ENCODE data around the gene PPP1R3C. TPM values are rescaled to one million over a fixed set of nuclear protein-coding genes. Genes with fewer than 3 reads are reported as not detected.

PPP1R3C gene
- total and polyA plus RNA-seq, 2 donors (not counting 3 experiments of a cell fraction or from before 2014, with no cell fraction given): 1.6 to 2.0 TPM

DNA sequence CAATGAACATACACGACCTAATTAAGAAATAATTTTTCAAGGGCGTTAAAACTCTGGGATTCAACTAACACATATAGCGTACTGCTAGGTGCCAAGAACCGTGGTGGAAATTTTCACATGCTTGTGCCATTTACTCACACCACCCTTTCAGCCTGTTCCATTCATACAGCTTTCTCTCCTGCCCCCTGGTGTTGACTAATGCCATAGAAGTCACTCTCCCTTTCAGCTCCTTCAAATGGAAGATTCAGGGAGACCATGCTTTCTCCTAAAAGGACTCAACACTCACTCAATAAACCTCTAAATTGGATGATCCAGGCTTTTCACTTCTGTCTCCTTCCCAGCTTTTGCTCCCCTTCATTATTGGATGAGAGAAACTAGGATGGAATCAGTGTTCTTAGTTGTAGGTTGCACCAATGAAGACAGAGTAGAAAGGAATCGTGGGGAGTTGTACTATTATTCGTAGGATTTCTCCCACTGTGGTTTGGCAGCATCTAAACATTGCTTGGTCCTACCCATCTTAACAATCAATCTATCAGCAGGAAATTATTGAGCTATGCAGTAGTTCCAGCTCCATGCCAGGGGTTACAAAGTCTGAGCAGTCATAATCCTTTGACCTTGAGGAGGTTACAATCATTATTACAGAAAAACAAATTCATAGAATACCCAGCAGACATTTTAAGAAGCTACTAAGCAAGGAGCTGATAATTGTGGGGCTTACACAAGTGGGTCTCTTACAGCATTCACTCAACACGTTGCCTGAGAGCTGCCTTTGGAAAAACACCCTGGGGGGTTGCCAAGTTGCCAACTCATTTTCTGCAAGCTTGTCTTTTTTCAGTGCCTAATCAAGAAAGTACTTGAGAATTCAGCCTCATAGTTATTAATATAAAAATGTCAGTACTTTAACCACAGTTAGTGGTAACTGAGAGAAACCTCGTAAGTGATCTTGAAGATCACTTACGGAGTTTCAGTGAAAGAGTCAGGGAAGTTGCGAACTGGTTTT lies 2.8 kb upstream of the PPP1R3C start:
- dilution Hi-C loops (cut with MboI; ENCODE audit: extremely low pct_ligation_motif_present, low sequenced_read_pairs): no loop called here
- no peak overlapping the region for H3K4me2 ChIP-seq (ENCODE audit: insufficient read depth, low read length)

More for the DNA sequence above, 2.8 kb upstream of the PPP1R3C start:
- H3K9me3 ChIP-seq (replicated peaks; ENCODE audit: control insufficient read depth, insufficient read depth, low read length): no peaks in the 10 kb centered on the region
- no peaks in the 10 kb centered on the region for H3K36me3 ChIP-seq (ENCODE audit: control insufficient read depth in 2 of 2, extremely low read depth in 1 of 2, insufficient read depth in 2 of 2, low read length in 2 of 2)
- H3K4me1 ChIP-seq (ENCODE audit: control insufficient read depth, extremely low read depth, insufficient read depth, low read length): peaks cover 13% of the 10 kb centered on the region
- ChIA-PET POLR2A (interaction anchor here (1.0 to 1.5 kb wide), 2 partner anchors 31 to 337 kb away, joined by 3 read pairs; no protein-coding TSS in a partner anchor), CTCF (interaction anchor here (0.6 to 7.4 kb wide), 67 partner anchors 8 to 756 kb away, joined by 3 to 226 read pairs (median 5); partner anchors contain the start of gene TNKS2)
- H3K27ac ChIP-seq (ENCODE audit: insufficient read depth, low read depth, low read length): no peak overlapping the region
- H3K9me1 ChIP-seq (replicated peaks; ENCODE audit: control insufficient read depth, extremely low read depth, insufficient read depth, low read length): no peaks in the 10 kb centered on the region
- TF ChIP-seq FOS (IDR thresholded peaks at IDR 0.05; ENCODE audit: borderline replicate concordance, insufficient read depth, low read length) (no peak), JUN (IDR thresholded peaks at IDR 0.05; ENCODE audit: borderline replicate concordance, insufficient read depth, insufficient read length, low read depth) (no peak), CTCF (IDR thresholded peaks at IDR 0.05; ENCODE audit: extremely low read depth in 1 of 2, insufficient read depth in 1 of 2, low read depth in 1 of 2, low read length in 2 of 2) (peak; percentile 74 to 80), MAX (IDR thresholded peaks at IDR 0.05; ENCODE audit: insufficient read depth, insufficient read length) (no peak)
- no TSS peak for BruUV-seq (replicated peaks)
- peaks cover 2 to 3% of the 10 kb centered on the region in 2 experiments for H3K27me3 ChIP-seq (ENCODE audit: control insufficient read depth in 2 of 2, insufficient read depth in 2 of 2, low read length in 2 of 2)
- DNase-seq (ENCODE audit: low read depth, low spot score) (peak; percentile 82), FAIRE-seq (peak; percentile 80)
- no peaks in the 10 kb centered on the region for H3K79me2 ChIP-seq (ENCODE audit: control insufficient read depth, insufficient read depth, low read length)
- H2AFZ ChIP-seq (ENCODE audit: low read depth, low read length): no peak overlapping the region
- no peak overlapping the region for H3K4me3 ChIP-seq (replicated peaks in 1 of 3; ENCODE audit: insufficient read depth in 1 of 3, low read depth in 1 of 3, low read length in 3 of 3)
- intact Hi-C loops (cut with micrococcal nuclease): loop anchor here (1.0 to 2.0 kb wide), 7 partner anchors 59 to 755 kb away; no protein-coding TSS in a partner anchor
- H4K20me1 ChIP-seq (replicated peaks; ENCODE audit: control insufficient read depth, extremely low read depth, insufficient read depth, low read length): no peaks in the 10 kb centered on the region
- H3K9ac ChIP-seq (replicated peaks; ENCODE audit: extremely low read depth, insufficient read depth, low read length): no peak overlapping the region

All from endothelial cell of umbilical vein (primary cell).